Activated CD4-positive, alpha-beta T cell treated with anti-CD3 and anti-CD28 coated beads, Interleukin-10, Interleukin-2, amounts not matched to agents 100 ng/mL and 50 ng/mL, durations not matched to agents 16 hours and 8 hours (primary cell): ENCODE measurements around the gene UQCRFS1.
"Not testable (repeated sequence)": the region's sequence is repeated elsewhere in the genome, so short reads cannot be mapped to it uniquely, and the experiment has no call there.

Experiments used
- DNase-seq: peaks from one replicate; pipeline ENCODE4 v3.0.0-alpha.2; 2020

Gene UQCRFS1

GRCh38 chr19:29212356-29212647 is 649 bp downstream of the UQCRFS1 start:
- no peak for DNase-seq

GRCh38 chr19:29211562-29212355 is 1.2 kb downstream of the UQCRFS1 start:
- DNase-seq, result peak; percentile 4

GRCh38 chr19:29211041-29211440 is 1.9 kb downstream of the UQCRFS1 start:
- DNase-seq, result not testable (repeated sequence)

- not testable (repeated sequence) for DNase-seq
Observed at GRCh38 chr19:29210502-29210901, 2.4 kb downstream of the UQCRFS1 start.

GRCh38 chr19:29207403-29208187 is 5.4 kb downstream of the UQCRFS1 start:
- not testable (repeated sequence) for DNase-seq

- DNase-seq, result no peak
Observed at GRCh38 chr19:29206453-29206852, 6.5 kb downstream of the UQCRFS1 start.

- no peak for DNase-seq
Observed at GRCh38 chr19:29202281-29202680, 10.7 kb downstream of the UQCRFS1 start.

- DNase-seq, result no peak
Observed at GRCh38 chr19:29201855-29202254, 11.1 kb downstream of the UQCRFS1 start.

- DNase-seq, result no peak
Observed at GRCh38 chr19:29194658-29195057, 18.3 kb downstream of the UQCRFS1 start.

- DNase-seq, result no peak
Observed at GRCh38 chr19:29193155-29193554, 19.8 kb downstream of the UQCRFS1 start.

GRCh38 chr19:29191005-29191404 is 21.9 kb downstream of the UQCRFS1 start:
- no peak for DNase-seq

GRCh38 chr19:29189033-29189360 is 24.0 kb downstream of the UQCRFS1 start:
- no peak for DNase-seq

- no peak for DNase-seq
Observed at GRCh38 chr19:29188289-29189032, 24.5 kb downstream of the UQCRFS1 start.

- no peak for DNase-seq
Observed at GRCh38 chr19:29187676-29188075, 25.3 kb downstream of the UQCRFS1 start.

GRCh38 chr19:29185427-29185826 is 27.5 kb downstream of the UQCRFS1 start:
- DNase-seq, result no peak

GRCh38 chr19:29176981-29177754 is 35.8 kb downstream of the UQCRFS1 start:
- no peak for DNase-seq

- no peak for DNase-seq
Observed at GRCh38 chr19:29173896-29174295, 39.1 kb downstream of the UQCRFS1 start.

- no peak for DNase-seq
Observed at GRCh38 chr19:29172302-29172701, 40.6 kb downstream of the UQCRFS1 start.

GRCh38 chr19:29171525-29171924 is 41.4 kb downstream of the UQCRFS1 start:
- DNase-seq, result no peak

GRCh38 chr19:29170554-29170953 is 42.4 kb downstream of the UQCRFS1 start:
- peak; percentile 28 for DNase-seq

GRCh38 chr19:29162694-29163093 is 50.3 kb downstream of the UQCRFS1 start:
- DNase-seq, result no peak

GRCh38 chr19:29155683-29156082 is 57.3 kb downstream of the UQCRFS1 start:
- DNase-seq, result no peak
